ENCODE measurements around the gene AOPEP.

DNA sequence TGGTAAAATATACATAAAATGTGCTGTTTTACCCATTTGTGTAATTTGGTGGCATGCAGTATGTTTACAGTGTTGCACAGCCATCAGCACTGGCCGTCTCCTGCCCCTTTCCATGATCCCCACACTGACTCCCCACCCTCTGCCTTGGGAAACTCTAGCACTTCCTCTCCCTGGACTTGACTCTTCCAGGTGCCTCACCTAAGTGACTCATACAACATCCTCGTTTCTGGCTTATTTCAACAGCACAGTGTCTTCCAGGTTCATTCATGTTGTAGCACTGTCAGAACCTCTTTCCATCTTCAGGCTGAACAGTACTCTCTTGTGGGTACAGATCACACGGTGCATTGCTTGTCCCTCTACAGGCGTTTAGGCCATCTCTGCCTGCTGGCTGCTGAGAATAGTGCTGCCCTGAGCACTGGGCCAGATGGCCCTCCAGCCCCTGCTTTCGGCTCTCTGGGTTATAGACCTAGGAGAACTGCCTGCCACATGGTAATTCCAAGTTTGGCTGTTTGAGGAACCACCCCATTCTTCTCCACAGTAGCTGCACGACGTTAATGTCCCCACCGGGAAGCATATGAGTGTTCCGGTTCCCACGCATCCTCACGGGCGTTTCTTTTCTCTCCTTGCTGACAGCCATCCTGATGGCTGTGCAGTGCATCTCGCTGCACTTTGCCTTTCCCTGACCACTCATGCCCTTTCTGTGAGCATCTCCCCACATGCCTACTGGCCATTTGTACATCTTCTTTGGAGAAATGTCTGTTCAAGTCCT lies 379.2 kb downstream of the AOPEP start:
- TF ChIP-seq CTCF (IDR thresholded peaks at IDR 0.05): no peak
- no peak for TF ChIP-seq POLR2A (IDR thresholded peaks at IDR 0.05)

All from thyroid gland (tissue), 4 donors.